Nephron progenitor cell (in vitro differentiated cells): ENCODE data around the gene SMYD5.

Experiments
- DNase-seq: peaks from one replicate; pipeline ENCODE4 v3.0.0; 2021
- H3K27ac Mint-ChIP-seq: 2 replicates; pipeline ENCODE4 v1.8.0; 2021; ENCODE audit warnings: mild to moderate bottlenecking, moderate library complexity, mixed read lengths
- H3K27me3 Mint-ChIP-seq: 2 replicates; pipeline ENCODE4 v1.8.0; 2021; ENCODE audit warnings: mild to moderate bottlenecking, low read depth, mixed read lengths; ENCODE audit not compliant: poor library complexity
- H3K36me3 Mint-ChIP-seq: 2 replicates; pipeline ENCODE4 v1.8.0; 2021; ENCODE audit warnings: low read depth, mixed read lengths
- H3K4me1 Mint-ChIP-seq: 2 replicates; pipeline ENCODE4 v1.8.0; 2021; ENCODE audit warnings: mixed read lengths
- H3K4me3 Mint-ChIP-seq: 2 replicates; pipeline ENCODE4 v1.8.0; 2021; ENCODE audit warnings: mild to moderate bottlenecking, moderate library complexity, mixed read lengths
- H3K9me3 Mint-ChIP-seq: 2 replicates; pipeline ENCODE4 v1.8.0; 2021; ENCODE audit warnings: mild to moderate bottlenecking, moderate library complexity, mixed read lengths
- CTCF ChIP-seq: fragments of 200-600 bp; sonication (generic); IDR thresholded peaks from 2 replicates; pipeline ENCODE4 v1.5.0; 2021; ENCODE audit warnings: antibody characterized with exemption

SMYD5 gene

DNA sequence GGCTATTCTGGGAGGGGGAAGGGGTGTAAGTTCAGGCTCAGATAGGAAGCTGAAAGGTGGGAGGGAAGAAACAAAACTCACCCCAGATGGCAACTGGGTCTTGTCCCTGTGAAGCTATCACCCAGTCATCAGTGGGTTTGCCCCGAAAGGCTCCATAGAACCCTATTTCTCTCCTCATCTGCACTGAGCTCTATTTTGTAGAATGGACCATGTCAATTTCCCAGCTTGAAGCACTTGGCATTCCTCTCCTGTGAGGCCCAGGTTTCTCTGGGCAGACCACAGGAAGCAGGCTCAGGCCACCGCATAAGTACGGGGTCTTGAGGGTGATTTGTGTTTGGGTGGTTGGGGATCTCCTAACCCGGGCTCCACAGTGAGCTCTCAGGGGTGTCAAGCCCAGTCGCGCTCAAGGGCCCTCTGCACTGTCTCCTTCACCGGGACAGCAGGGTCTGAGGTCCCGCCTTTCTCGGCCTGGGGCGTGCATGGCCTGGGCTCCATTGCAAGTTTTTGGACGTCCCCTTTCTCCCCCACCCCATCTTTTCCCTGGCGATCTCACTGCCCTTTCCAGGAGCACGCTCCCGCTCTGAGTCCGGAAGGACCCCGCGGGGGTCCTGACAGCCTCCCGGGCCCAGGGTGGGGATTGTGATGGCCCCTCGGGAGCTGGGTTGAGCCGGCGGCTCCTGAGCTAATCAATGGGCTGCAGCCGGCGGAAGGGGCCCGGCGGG is 38.9 kb upstream of the SMYD5 start:
- Mint-ChIP-seq H3K27ac (no peak overlapping the region), H3K4me1 (peaks cover 28% of the 10 kb centered on the region), H3K9me3 (no peaks in the 10 kb centered on the region), H3K36me3 (no peaks in the 10 kb centered on the region), H3K4me3 (peak overlapping the region; percentile 58), H3K27me3 (peaks cover 84% of the 10 kb centered on the region)
- no peak for DNase-seq
- TF ChIP-seq CTCF = no peak

DNA sequence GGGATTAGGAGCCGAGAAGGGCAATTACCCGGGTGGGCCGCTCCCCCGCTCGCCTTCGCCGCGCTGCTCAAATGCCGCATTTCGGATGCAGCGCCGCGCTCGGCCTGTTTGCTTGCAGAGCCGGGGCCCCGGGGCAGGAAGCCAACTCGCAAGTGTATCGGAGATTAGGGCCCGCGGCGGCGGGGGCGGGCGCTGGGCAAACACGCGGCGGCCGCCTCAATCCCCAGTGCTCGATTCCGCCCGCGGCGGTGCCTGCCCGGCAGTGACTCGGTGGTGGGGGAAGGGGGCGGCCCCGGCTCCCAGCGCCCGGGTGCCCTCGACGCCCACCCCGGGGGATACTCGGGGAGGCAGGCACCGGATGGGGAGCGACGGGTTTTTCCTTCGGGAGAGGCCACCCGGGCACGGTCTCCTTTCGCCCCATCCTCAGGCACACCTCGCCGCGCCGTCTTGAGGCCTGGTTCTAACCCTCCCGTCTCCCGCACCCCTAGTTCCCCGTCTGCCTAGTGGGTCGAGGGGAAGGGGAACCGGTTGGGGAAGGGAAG is 38.3 kb upstream of the SMYD5 start:
- peak; percentile 79 for DNase-seq
- H3K9me3 Mint-ChIP-seq = no peaks in the 10 kb centered on the region

GRCh38 chr2:73176205-73176880 is 37.7 kb upstream of the SMYD5 start:
- Mint-ChIP-seq H3K4me1 (peaks cover 28% of the 10 kb centered on the region), H3K4me3 (peak overlapping the region; percentile 84), H3K27me3 (peaks cover 94% of the 10 kb centered on the region), H3K36me3 (no peaks in the 10 kb centered on the region), H3K9me3 (no peaks in the 10 kb centered on the region), H3K27ac (no peak overlapping the region)
- peak; percentile 28 for DNase-seq
- TF ChIP-seq CTCF = no peak

More for the DNA sequence above, 38.3 kb upstream of the SMYD5 start:
- H3K4me1 Mint-ChIP-seq = peaks cover 28% of the 10 kb centered on the region
- TF ChIP-seq CTCF = no peak
- H3K27me3 Mint-ChIP-seq = peaks cover 88% of the 10 kb centered on the region
- H3K4me3 Mint-ChIP-seq = peak overlapping the region; percentile 58
- no peaks in the 10 kb centered on the region for H3K36me3 Mint-ChIP-seq
- no peak overlapping the region for H3K27ac Mint-ChIP-seq

GRCh38 chr2:73176881-73177644 is 37.0 kb upstream of the SMYD5 start:
- no peak overlapping the region for H3K27ac Mint-ChIP-seq
- peak; percentile 98 for TF ChIP-seq CTCF
- H3K27me3 Mint-ChIP-seq = peaks cover 92% of the 10 kb centered on the region
- no peaks in the 10 kb centered on the region for H3K9me3 Mint-ChIP-seq
- H3K4me3 Mint-ChIP-seq = peak overlapping the region; percentile 84
- no peaks in the 10 kb centered on the region for H3K36me3 Mint-ChIP-seq
- peaks cover 28% of the 10 kb centered on the region for H3K4me1 Mint-ChIP-seq
- DNase-seq = peak; percentile 97

DNA sequence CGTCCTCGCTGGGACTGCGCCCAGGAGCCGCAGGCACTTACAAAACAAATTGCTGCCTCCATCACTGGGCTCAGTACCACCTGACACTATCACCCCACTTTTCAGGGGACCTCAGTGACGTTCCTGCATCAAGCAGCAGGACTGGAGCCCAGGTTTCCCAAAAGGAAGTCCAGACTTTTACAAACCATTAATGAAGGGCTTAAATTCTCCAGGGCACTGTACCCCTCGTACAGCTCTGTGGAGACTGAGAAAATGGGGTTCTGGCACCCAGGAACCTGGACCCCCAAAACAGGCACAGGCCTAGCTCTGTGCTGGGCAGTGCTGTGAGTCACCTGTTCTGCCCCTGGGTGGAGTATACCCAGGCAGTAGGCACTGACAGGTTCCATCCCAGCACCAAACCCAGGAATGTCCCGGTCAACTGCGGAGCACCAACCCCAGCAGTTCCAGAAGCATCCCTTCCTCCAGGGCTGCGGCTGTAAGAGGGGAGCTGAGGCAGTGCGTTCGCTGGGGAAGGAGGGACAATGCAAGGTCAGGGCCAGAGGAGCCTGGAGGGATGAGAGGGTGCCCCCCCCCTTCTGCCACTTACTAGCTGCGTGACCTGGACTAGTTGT is 36.3 kb upstream of the SMYD5 start:
- TF ChIP-seq CTCF = peak; percentile 36
- no peak overlapping the region for H3K27ac Mint-ChIP-seq
- peaks cover 92% of the 10 kb centered on the region for H3K27me3 Mint-ChIP-seq
- no peak for DNase-seq
- H3K36me3 Mint-ChIP-seq = no peaks in the 10 kb centered on the region
- no peaks in the 10 kb centered on the region for H3K9me3 Mint-ChIP-seq
- peak overlapping the region; percentile 84 for H3K4me3 Mint-ChIP-seq
- H3K4me1 Mint-ChIP-seq = peaks cover 28% of the 10 kb centered on the region
